ENCODE measurements around the gene TRAF2.

TRAF2 gene

DNA sequence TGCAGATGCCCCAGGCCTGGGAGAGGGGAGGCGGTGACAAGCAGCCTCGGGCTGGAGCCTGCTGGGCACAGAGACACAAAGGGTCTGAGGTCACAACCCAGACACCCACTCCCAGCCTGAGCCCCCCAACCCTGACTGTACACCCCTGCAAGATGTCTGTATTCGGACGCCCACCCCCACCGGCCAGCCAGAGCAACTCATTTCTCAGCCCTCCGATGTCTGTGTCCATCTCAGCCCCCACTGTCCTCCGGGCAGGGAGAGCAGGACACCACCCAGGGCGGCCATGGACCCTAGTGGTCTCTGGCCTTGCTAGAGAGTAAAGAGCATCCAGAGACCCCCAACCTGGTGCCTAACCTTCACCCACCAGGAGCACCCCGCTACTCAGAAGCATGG is 69.6 kb downstream of the TRAF2 start:
- Histone ChIP-seq H3K9ac (ENCODE audit: low read depth, low read length) (no peak overlapping the region), H3K36me3 (ENCODE audit: control insufficient read depth, insufficient read depth, low read length) (no peaks in the 10 kb centered on the region), H3K27me3 (ENCODE audit: control insufficient read depth, insufficient read depth, low read length) (no peaks in the 10 kb centered on the region), H3K9me3 (ENCODE audit: control insufficient read depth, insufficient read depth, low read length) (no peaks in the 10 kb centered on the region), H3K4me1 (ENCODE audit: control insufficient read depth, insufficient read depth, low read length) (no peaks in the 10 kb centered on the region), H3K4me3 (ENCODE audit: low read depth, low read length) (no peak overlapping the region)

DNA sequence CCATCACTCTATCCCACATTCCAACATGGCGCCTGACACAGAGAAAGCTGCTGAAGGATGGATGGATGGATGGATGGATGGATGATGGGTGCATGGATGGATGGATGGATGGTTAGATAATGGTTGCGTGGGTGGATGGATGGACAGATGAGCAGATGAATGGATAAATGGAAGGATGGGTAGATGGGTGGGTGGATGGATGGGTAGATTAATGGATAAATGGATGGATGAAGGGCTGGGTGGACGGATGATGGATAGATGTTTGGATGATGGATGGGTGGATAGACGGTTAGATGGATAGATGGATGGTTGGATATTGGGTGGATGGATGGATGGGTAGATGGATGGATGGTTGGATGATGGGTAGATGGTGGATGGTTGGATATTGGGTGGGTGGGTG is 70.3 kb downstream of the TRAF2 start:
- H3K4me1 ChIP-seq (ENCODE audit: control insufficient read depth, insufficient read depth, low read length): no peaks in the 10 kb centered on the region
- H3K9me3 ChIP-seq (ENCODE audit: control insufficient read depth, insufficient read depth, low read length): no peaks in the 10 kb centered on the region
- no peaks in the 10 kb centered on the region for H3K27me3 ChIP-seq (ENCODE audit: control insufficient read depth, insufficient read depth, low read length)
- H3K9ac ChIP-seq (ENCODE audit: low read depth, low read length): no peak overlapping the region
- no peaks in the 10 kb centered on the region for H3K36me3 ChIP-seq (ENCODE audit: control insufficient read depth, insufficient read depth, low read length)
- H3K4me3 ChIP-seq (ENCODE audit: low read depth, low read length): no peak overlapping the region

DNA sequence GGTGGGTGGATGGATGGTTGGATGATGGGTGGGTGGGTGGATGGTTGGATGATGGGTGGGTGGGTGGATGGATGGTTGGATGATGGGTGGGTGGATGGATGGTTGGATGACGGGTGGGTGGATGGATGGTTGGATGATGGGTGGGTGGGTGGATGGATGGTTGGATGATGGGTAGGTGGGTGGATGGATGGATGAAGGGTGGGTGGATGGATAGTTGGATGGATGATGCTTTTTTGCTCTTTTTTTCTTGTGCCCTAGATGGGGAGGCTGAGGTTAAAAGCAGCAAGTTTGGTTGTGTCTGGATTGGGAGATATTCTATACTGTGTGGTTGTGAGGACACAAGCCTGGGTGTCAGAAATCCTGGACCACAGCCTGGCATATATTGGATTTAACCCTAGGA is 71.1 kb downstream of the TRAF2 start:
- Histone ChIP-seq H3K27me3 (ENCODE audit: control insufficient read depth, insufficient read depth, low read length) (no peaks in the 10 kb centered on the region), H3K4me1 (ENCODE audit: control insufficient read depth, insufficient read depth, low read length) (no peaks in the 10 kb centered on the region), H3K4me3 (ENCODE audit: low read depth, low read length) (no peak overlapping the region), H3K9ac (ENCODE audit: low read depth, low read length) (no peak overlapping the region), H3K36me3 (ENCODE audit: control insufficient read depth, insufficient read depth, low read length) (no peaks in the 10 kb centered on the region), H3K9me3 (ENCODE audit: control insufficient read depth, insufficient read depth, low read length) (no peaks in the 10 kb centered on the region)

DNA sequence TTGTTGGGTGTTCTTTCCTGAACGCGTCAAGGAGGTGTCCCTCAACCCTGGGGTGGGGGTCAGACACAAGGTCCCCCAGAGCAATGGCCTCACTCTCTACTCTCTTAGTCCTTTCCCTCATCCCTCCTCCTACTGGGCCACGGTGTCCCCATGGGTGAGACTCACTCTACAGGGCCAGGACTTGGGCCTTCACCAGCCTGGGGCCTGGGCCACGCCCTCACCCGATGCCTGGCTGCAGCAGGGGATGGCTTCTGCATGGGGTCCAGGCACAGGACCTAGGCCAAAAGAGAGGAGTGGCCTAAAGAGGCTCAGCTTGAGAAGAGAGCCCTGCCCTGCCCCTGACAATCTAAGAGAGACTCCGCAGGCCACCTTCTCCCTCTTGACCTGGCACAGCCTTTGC is 71.6 kb downstream of the TRAF2 start:
- Histone ChIP-seq H3K9me3 (ENCODE audit: control insufficient read depth, insufficient read depth, low read length) (no peaks in the 10 kb centered on the region), H3K36me3 (ENCODE audit: control insufficient read depth, insufficient read depth, low read length) (no peaks in the 10 kb centered on the region), H3K9ac (ENCODE audit: low read depth, low read length) (no peak overlapping the region), H3K27me3 (ENCODE audit: control insufficient read depth, insufficient read depth, low read length) (no peaks in the 10 kb centered on the region), H3K4me3 (ENCODE audit: low read depth, low read length) (no peak overlapping the region), H3K4me1 (ENCODE audit: control insufficient read depth, insufficient read depth, low read length) (no peaks in the 10 kb centered on the region)

DNA sequence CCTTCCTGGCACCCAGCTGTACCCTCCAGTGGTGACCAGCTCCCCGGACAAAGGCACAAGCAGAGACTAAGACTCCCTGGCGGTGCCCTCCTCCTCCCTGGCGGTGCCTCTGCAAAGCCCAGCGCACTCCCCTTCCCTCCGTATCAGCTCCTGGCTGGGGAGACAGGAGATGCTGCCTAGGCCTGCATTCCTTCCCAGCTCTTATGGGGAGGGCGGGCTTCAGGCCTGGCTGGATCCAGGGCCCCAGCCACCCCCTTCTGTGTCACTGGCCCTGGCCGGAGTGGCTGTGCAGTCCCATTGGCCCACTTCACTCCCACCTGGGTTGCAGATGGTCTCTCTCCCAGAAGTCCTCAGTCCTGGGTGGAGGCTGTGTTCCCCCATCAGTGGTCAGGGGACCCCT is 72.2 kb downstream of the TRAF2 start:
- H3K9ac ChIP-seq (ENCODE audit: low read depth, low read length): no peak overlapping the region
- no peaks in the 10 kb centered on the region for H3K9me3 ChIP-seq (ENCODE audit: control insufficient read depth, insufficient read depth, low read length)
- no peak overlapping the region for H3K4me3 ChIP-seq (ENCODE audit: low read depth, low read length)
- H3K27me3 ChIP-seq (ENCODE audit: control insufficient read depth, insufficient read depth, low read length): no peaks in the 10 kb centered on the region
- H3K4me1 ChIP-seq (ENCODE audit: control insufficient read depth, insufficient read depth, low read length): no peaks in the 10 kb centered on the region
- no peaks in the 10 kb centered on the region for H3K36me3 ChIP-seq (ENCODE audit: control insufficient read depth, insufficient read depth, low read length)

GRCh38 chr9:136958898-136959850 is 72.9 kb downstream of the TRAF2 start:
- no peaks in the 10 kb centered on the region for H3K36me3 ChIP-seq (ENCODE audit: control insufficient read depth, insufficient read depth, low read length)
- no peaks in the 10 kb centered on the region for H3K27me3 ChIP-seq (ENCODE audit: control insufficient read depth, insufficient read depth, low read length)
- no peaks in the 10 kb centered on the region for H3K4me1 ChIP-seq (ENCODE audit: control insufficient read depth, insufficient read depth, low read length)
- H3K4me3 ChIP-seq (ENCODE audit: low read depth, low read length): no peak overlapping the region
- no peaks in the 10 kb centered on the region for H3K9me3 ChIP-seq (ENCODE audit: control insufficient read depth, insufficient read depth, low read length)
- no peak overlapping the region for H3K9ac ChIP-seq (ENCODE audit: low read depth, low read length)

DNA sequence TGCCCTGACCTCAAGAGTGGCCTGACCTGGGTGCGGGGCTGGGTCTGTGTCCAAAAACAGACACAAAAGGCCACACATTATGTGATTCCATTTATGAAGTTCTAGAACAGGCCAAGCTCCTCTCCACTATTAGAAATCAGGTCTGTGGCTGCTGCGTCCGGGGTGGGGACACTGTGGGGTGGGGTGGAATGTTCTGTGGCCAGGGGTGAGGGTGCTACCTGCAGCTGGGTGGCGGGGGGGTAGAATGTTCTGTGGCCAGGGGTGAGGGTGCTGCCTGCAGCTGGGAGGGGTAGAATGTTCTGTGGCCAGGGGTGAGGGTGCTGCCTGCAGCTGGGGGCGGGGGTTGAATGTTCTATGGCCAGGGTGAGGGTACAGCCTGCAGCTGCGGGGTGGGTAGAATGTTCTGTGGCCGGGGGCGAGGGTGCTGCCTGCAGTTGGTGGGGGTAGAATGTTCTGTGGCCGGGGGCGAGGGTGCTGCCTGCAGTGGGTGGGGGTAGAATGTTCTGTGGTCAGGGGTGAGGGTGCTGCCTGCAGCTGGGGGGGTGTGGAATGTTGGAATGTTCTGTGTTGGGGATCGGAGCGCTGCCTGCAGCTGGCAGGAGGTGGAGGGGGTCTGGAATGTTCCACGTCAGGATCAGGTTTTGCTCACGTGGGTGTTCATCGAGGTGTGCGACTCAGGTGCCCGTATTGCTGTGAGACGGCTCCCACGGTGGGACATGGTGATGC is 74.1 kb downstream of the TRAF2 start:
- no peaks in the 10 kb centered on the region for H3K27me3 ChIP-seq (ENCODE audit: control insufficient read depth, insufficient read depth, low read length)
- no peaks in the 10 kb centered on the region for H3K9me3 ChIP-seq (ENCODE audit: control insufficient read depth, insufficient read depth, low read length)
- no peaks in the 10 kb centered on the region for H3K4me1 ChIP-seq (ENCODE audit: control insufficient read depth, insufficient read depth, low read length)
- no peaks in the 10 kb centered on the region for H3K36me3 ChIP-seq (ENCODE audit: control insufficient read depth, insufficient read depth, low read length)
- H3K9ac ChIP-seq (ENCODE audit: low read depth, low read length): no peak overlapping the region
- H3K4me3 ChIP-seq (ENCODE audit: low read depth, low read length): no peak overlapping the region

GRCh38 chr9:136960938-136961275 is 74.6 kb downstream of the TRAF2 start:
- Histone ChIP-seq H3K9me3 (ENCODE audit: control insufficient read depth, insufficient read depth, low read length) (no peaks in the 10 kb centered on the region), H3K27me3 (ENCODE audit: control insufficient read depth, insufficient read depth, low read length) (no peaks in the 10 kb centered on the region), H3K9ac (ENCODE audit: low read depth, low read length) (no peak overlapping the region), H3K4me1 (ENCODE audit: control insufficient read depth, insufficient read depth, low read length) (peaks cover 3% of the 10 kb centered on the region), H3K36me3 (ENCODE audit: control insufficient read depth, insufficient read depth, low read length) (no peaks in the 10 kb centered on the region), H3K4me3 (ENCODE audit: low read depth, low read length) (no peak overlapping the region)

DNA sequence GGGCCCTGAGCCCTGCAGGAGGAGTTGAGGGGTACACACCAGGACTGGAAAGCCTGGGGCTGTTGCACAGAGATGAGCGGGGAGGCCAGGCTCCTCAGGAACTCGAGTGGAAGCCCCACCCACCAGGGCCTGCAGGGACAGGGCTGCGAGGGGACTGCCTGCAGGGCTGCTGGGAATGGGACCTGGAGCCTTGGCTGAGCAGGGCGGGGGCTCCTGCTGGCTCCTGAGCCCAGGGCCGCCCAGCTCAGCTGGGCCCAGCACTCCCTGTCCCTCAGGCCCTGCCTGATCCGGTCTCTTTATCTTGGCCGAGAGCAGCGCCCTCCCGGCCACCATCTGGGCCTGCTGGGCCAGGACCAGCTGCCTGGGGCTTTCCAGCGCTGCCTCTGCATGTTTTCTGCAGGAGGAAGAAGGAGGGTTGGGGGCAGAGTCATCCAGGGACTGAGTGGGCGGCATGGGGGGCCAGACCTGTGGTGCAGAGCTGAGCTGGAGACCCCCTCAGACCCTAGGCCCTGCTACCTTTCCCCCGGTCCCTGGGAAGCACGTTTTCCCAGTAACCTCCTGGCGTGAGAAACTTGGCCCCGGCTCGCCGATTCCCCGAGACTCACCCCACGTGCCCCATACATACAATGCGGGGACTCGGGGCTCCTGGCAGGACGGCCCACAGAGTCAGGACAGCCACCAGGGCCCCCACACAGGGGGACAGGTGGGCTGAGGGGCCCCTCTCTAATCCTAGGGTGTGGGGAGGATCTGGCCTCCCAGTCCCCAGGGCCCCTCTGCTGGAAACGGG is 75.2 kb downstream of the TRAF2 start:
- Histone ChIP-seq H3K9me3 (ENCODE audit: control insufficient read depth, insufficient read depth, low read length) (no peaks in the 10 kb centered on the region), H3K4me3 (ENCODE audit: low read depth, low read length) (no peak overlapping the region), H3K27me3 (ENCODE audit: control insufficient read depth, insufficient read depth, low read length) (no peaks in the 10 kb centered on the region), H3K36me3 (ENCODE audit: control insufficient read depth, insufficient read depth, low read length) (no peaks in the 10 kb centered on the region), H3K9ac (ENCODE audit: low read depth, low read length) (no peak overlapping the region), H3K4me1 (ENCODE audit: control insufficient read depth, insufficient read depth, low read length) (peaks cover 7% of the 10 kb centered on the region)

DNA sequence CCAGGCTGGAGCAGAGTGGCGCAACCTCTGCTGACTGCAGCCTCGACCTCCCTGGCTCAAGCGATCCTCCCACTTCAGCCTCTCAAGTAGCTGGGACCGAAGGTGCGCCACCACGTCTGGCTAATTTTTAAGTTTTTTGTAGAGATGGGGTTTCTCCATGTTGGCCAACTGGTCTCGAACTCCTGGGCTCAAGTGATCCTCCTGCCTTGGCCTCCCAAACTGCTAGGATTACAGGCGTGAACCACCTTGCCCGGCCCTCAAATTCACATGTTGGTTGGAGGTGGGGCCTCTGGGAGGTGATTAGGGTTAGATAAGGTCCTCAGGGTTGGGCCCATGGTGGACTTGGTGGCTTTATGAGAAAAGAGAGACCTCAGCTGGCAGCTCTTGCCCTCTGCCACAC is 75.8 kb downstream of the TRAF2 start:
- peaks cover 7% of the 10 kb centered on the region for H3K4me1 ChIP-seq (ENCODE audit: control insufficient read depth, insufficient read depth, low read length)
- no peaks in the 10 kb centered on the region for H3K36me3 ChIP-seq (ENCODE audit: control insufficient read depth, insufficient read depth, low read length)
- H3K4me3 ChIP-seq (ENCODE audit: low read depth, low read length): no peak overlapping the region
- no peak overlapping the region for H3K9ac ChIP-seq (ENCODE audit: low read depth, low read length)
- no peaks in the 10 kb centered on the region for H3K9me3 ChIP-seq (ENCODE audit: control insufficient read depth, insufficient read depth, low read length)
- H3K27me3 ChIP-seq (ENCODE audit: control insufficient read depth, insufficient read depth, low read length): no peaks in the 10 kb centered on the region

DNA sequence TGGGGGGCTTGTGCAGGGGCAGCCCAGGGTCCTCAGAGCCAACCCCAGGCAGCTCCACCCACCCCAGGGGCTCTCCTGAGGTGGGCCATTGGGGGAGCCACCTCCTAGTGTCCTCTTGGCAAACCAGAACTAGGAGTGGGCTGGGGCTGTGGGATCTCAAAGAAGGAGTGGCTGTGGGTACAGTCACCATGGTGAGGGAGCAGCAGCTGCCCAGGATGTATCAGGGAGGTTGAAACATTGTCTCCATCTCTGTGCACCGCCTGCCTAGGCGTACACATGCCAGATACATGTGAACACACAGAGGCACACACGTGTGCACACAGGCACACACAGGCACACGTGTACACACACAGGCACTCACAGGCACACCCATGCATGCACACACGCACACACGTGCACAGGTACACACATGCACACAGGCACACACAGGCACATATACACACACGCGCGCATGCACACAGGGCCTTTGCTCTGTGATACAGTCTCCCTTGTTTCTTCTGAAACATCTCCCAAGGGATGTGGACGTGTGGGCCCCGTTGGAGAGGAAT is 76.5 kb downstream of the TRAF2 start:
- H3K9me3 ChIP-seq (ENCODE audit: control insufficient read depth, insufficient read depth, low read length): no peaks in the 10 kb centered on the region
- no peaks in the 10 kb centered on the region for H3K36me3 ChIP-seq (ENCODE audit: control insufficient read depth, insufficient read depth, low read length)
- H3K4me3 ChIP-seq (ENCODE audit: low read depth, low read length): no peak overlapping the region
- H3K9ac ChIP-seq (ENCODE audit: low read depth, low read length): no peak overlapping the region
- H3K4me1 ChIP-seq (ENCODE audit: control insufficient read depth, insufficient read depth, low read length): peaks cover 7% of the 10 kb centered on the region
- no peaks in the 10 kb centered on the region for H3K27me3 ChIP-seq (ENCODE audit: control insufficient read depth, insufficient read depth, low read length)
